ENCODE results near the gene SLC27A5. TPM values are rescaled to one million over a fixed set of nuclear protein-coding genes. Genes with fewer than 3 reads are reported as not detected.
A peak's percentile ranks its signal among the peaks of the same experiment; 100 is the strongest.

SLC27A5 gene
- total and polyA plus RNA-seq, 2 of the 13 experiments (the other 11 are each of a cell fraction or from before 2014, with no cell fraction given): 30.3 to 40.2 TPM

DNA sequence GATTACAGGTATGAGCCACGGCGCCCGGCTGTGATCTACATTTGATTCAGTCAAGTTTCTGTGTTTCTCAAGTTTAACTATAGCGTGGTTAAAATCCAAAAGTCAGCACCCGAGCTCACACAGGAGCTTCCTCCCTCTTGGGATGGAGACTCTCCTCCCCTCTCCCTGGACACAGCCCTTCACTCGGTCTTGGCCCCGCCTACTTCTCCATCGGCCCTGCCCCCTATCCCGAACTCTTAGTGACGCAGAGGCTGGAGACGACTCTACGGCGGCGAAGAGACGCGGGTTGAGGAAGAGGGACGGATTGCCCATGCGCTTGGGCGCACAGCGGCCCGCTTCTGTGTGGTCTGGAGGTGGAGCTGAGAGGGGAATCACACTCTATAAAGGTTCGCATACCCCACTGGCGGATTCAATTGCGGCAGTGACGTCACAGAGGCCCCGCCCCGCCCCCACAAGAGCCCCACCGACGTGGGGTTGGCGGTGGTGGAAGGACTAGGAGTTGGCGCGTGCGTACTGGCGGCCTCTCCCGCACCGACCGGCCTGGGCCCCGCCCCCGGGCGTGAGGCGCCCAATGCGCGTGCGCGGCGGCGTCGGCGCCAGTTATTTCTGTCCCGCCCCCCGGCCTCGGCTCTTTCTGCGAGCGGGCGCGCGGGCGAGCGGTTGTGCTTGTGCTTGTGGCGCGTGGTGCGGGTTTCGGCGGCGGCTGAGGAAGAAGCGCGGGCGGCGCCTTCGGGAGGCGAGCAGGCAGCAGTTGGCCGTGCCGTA lies 32.2 kb upstream of the SLC27A5 start, which contains the start of gene TRIM28 (continued):
- TF ChIP-seq NR2F6 (IDR thresholded peaks at IDR 0.05): no peak
- no peak for TF ChIP-seq NR2F6 (CRISPR knock-in tag; IDR thresholded peaks at IDR 0.05)
- no peak for TF ChIP-seq IKZF4 (CRISPR knock-in tag; IDR thresholded peaks at IDR 0.05; ENCODE audit: borderline replicate concordance, low read depth, not compliant biosample characterization)
- TF ChIP-seq ZNF441 (CRISPR knock-in tag; IDR thresholded peaks at IDR 0.05; ENCODE audit: borderline replicate concordance): peak; percentile 87
- TF ChIP-seq BRF2 (CRISPR knock-in tag; IDR thresholded peaks at IDR 0.05): no peak
- no peak for TF ChIP-seq SYNCRIP (IDR thresholded peaks at IDR 0.05; ENCODE audit: insufficient read depth, low read depth, low read length)
- TF ChIP-seq, protein P1, sequence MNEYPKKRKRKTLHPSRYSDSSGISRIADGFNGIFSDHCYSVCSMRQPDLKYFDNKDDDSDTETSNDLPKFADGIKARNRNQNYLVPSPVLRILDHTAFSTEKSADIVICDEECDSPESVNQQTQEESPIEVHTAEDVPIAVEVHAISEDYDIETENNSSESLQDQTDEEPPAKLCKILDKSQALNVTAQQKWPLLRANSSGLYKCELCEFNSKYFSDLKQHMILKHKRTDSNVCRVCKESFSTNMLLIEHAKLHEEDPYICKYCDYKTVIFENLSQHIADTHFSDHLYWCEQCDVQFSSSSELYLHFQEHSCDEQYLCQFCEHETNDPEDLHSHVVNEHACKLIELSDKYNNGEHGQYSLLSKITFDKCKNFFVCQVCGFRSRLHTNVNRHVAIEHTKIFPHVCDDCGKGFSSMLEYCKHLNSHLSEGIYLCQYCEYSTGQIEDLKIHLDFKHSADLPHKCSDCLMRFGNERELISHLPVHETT (CRISPR knock-in tag; conservative IDR thresholded peaks at IDR 0.05): no peak; the same call in 1 of the 2 replicates
- no peak for TF ChIP-seq ZKSCAN1 (IDR thresholded peaks at IDR 0.05; ENCODE audit: low read length)
- TF ChIP-seq, protein P2, sequence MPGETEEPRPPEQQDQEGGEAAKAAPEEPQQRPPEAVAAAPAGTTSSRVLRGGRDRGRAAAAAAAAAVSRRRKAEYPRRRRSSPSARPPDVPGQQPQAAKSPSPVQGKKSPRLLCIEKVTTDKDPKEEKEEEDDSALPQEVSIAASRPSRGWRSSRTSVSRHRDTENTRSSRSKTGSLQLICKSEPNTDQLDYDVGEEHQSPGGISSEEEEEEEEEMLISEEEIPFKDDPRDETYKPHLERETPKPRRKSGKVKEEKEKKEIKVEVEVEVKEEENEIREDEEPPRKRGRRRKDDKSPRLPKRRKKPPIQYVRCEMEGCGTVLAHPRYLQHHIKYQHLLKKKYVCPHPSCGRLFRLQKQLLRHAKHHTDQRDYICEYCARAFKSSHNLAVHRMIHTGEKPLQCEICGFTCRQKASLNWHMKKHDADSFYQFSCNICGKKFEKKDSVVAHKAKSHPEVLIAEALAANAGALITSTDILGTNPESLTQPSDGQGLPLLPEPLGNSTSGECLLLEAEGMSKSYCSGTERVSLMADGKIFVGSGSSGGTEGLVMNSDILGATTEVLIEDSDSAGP (CRISPR knock-in tag; IDR thresholded peaks at IDR 0.05; ENCODE audit: borderline replicate concordance): peak; percentile 52

Data from HepG2 (cell line).